Muscle of leg (tissue), 11 donors: ENCODE data around the gene ORAI3. TPM values are rescaled to one million over a fixed set of nuclear protein-coding genes. Genes with fewer than 3 reads are reported as not detected.

ENCODE experiments used
- DNase-seq: peaks from one replicate; pipeline ENCODE4 v3.0.0; 2013
- H3K27ac ChIP-seq: one replicate; pipeline ENCODE4 v1.5.1; 2013; ENCODE audit warnings: mild to moderate bottlenecking, low read length, control low read depth
- H3K27me3 ChIP-seq: one replicate; pipeline ENCODE4 v1.6.1; 2013; ENCODE audit warnings: low read length; ENCODE audit not compliant: control insufficient read depth, insufficient read depth
- H3K36me3 ChIP-seq: one replicate; pipeline ENCODE4 v1.6.1; 2013; ENCODE audit warnings: low read length; ENCODE audit not compliant: control insufficient read depth, insufficient read depth
- H3K4me1 ChIP-seq: one replicate; pipeline ENCODE4 v1.6.1; 2013; ENCODE audit warnings: low read length; ENCODE audit not compliant: control insufficient read depth, insufficient read depth
- H3K4me3 ChIP-seq: one replicate; pipeline ENCODE4 v1.5.1; 2013; ENCODE audit warnings: low read length, control low read depth
- H3K9me3 ChIP-seq: replicated peaks from 2 replicates; pipeline ENCODE4 v1.6.1; 2013; ENCODE audit warnings: low read depth, low read length; ENCODE audit not compliant: control insufficient read depth
- WGBS: methylation state at CpG from one replicate; pipeline ENCODE4 v1.1.5; 2013; ENCODE audit warnings: missing lambda C conversion rate; ENCODE audit not compliant: insufficient coverage; 5-methylcytosine and 5-hydroxymethylcytosine counted together
- polyA plus RNA-seq, 8 donors: library from polyadenylated mRNA; unstranded; fragments of 120-200 nt; gene quantifications; one replicate each; pipeline versions ENCODE4 v1.2.1 to v1.2.3, GENCODE V29; 2013; ENCODE audit warnings: inconsistent platforms in 1 of 8, low replicate concordance in 1 of 8; ENCODE audit not compliant: insufficient read length in 8 of 8, insufficient read depth in 1 of 8
- total RNA-seq: library from RNA; stranded (reverse); fragments of 120-200 nt; gene quantifications from one replicate; pipeline ENCODE4 v1.2.4, GENCODE V29; 2013

ORAI3 gene
- total and polyA plus RNA-seq, 9 donors, result 8.9 to 14.0 (median 11.1) TPM

DNA sequence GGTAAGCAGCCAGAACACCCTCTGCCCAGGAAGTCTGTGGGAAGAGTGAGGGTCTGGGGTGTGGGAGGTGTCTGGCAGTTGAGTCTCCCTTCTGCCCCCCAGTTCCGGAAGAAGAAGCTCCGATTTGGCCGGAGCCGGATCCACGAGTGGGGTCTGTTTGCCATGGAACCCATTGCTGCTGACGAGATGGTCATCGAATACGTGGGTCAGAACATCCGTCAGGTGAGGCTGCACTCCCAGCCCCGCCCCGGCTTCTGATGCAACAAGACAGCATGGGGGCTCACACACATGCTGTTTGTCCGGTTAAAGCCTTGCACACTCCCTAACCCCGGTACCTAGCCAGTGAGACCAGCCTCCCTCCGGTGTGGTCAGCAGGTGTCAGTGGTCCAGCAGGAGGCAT is 32.1 kb downstream of the ORAI3 start:
- Histone ChIP-seq H3K4me3 (no peak overlapping the region), H3K4me1 (peaks cover 18% of the 10 kb centered on the region), H3K27ac (no peak overlapping the region), H3K36me3 (peaks cover 79% of the 10 kb centered on the region), H3K27me3 (no peaks in the 10 kb centered on the region), H3K9me3 (no peaks in the 10 kb centered on the region)
- no peak for DNase-seq
- 95% methylated on average over 14 of the region's 14 CpGs for WGBS

DNA sequence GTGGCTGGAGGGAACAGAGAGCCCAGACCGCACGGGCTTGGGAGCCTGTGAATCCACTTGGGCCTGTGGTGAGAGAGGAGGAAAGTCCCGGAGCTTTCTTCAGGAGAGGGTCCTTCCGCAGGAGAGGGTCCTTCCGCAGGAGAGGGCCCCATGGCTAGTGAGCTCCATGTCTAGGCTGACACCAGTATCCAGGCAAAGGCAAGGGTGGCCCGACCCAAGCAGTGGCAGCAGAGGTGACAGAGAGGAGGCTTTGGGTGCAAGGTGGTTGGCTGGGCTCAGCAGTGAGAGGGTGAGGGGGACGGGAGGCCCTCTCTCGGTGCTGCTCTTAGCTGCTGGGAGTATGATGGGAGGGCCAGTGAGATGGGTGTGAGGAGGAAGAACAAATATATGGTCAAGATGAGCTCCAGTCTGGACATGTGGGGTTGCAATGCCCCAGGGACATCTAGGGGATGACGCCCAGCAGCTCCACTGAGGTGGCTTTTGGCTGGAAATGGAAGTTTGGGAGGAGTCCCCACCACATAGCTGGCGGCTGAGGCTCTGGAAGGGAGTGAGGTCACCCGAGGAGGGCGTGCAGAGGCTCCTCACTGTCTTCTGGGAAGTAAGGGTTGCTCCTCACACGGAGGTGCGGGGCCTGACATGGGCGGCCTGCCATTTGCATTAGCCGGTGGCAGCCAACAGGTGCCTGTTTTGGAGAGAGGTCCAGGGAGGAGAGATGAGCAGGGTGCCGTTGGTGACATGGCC is 33.9 kb downstream of the ORAI3 start:
- H3K4me3 ChIP-seq, result no peak overlapping the region
- peaks cover 21% of the 10 kb centered on the region for H3K4me1 ChIP-seq
- WGBS, result 60% methylated on average over 12 of the region's 17 CpGs
- peak; percentile 82 for DNase-seq
- no peaks in the 10 kb centered on the region for H3K27me3 ChIP-seq
- H3K36me3 ChIP-seq, result peaks cover 73% of the 10 kb centered on the region
- H3K9me3 ChIP-seq, result no peaks in the 10 kb centered on the region
- no peak overlapping the region for H3K27ac ChIP-seq

DNA sequence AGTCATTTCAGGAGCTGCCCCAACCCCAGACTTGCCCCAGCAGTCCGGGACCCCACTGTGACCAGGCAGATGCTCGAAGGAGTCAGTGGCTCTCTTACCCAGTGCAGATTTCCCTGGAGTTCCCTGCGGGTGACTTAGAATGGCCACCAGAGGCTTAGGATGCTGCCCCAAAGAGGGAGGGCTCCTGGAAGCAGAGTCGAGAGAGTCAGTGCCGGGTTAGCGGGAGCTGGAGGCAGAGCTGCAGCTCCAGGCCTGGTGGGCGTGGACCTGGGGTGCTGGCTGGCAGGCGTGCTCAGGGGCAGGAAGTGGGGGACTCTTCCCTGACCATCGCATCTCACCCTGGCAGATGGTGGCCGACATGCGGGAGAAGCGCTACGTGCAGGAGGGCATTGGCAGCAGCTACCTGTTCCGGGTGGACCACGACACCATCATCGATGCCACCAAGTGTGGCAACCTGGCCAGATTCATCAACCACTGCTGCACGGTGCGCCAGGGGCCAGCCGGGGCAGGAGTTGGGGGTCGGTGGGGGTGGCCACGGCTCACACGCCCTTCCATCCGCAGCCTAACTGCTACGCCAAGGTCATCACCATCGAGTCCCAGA is 34.5 kb downstream of the ORAI3 start:
- Histone ChIP-seq H3K4me3 (no peak overlapping the region), H3K36me3 (peaks cover 70% of the 10 kb centered on the region), H3K9me3 (no peaks in the 10 kb centered on the region), H3K4me1 (peaks cover 21% of the 10 kb centered on the region), H3K27ac (no peak overlapping the region), H3K27me3 (no peaks in the 10 kb centered on the region)
- DNase-seq, result no peak
- WGBS, result 82% methylated on average over 25 of the region's 25 CpGs

DNA sequence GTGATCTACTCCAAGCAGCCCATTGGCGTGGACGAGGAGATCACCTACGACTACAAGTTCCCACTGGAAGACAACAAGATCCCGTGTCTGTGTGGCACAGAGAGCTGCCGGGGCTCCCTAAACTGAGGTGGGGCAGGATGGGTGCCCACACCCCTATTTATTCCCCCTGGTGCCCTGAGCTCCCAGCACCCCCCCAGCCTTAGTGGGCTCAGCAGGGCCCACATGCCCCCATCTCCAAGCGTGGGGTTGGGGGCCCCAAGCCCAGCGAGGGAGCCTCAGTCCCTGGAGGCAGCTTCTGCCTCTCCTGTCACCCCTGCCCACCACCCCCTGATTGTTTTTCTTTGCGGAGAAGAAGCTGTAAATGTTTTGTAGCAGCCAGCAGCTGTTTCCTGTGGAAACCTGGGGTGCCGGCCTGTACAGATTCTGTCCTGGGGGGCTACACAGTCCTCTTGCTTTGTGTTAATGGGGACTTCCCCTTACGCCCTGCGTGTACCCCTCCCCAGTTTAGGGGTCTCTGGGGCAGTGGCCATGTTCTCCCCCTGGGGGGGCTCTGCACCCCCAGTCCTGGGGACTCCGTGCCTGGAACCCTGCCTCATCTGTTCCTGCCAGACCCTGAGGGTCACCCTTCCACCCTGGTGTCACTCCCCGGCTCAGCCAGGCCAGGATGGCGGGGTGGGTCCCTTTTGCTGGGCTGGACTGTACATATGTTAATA is 35.2 kb downstream of the ORAI3 start:
- Histone ChIP-seq H3K27me3 (no peaks in the 10 kb centered on the region), H3K27ac (peak overlapping the region; percentile 13), H3K9me3 (no peaks in the 10 kb centered on the region), H3K4me3 (no peak overlapping the region), H3K36me3 (peaks cover 66% of the 10 kb centered on the region), H3K4me1 (peaks cover 21% of the 10 kb centered on the region)
- WGBS, result 63% methylated on average over 11 of the region's 14 CpGs
- peak; percentile 22 for DNase-seq

DNA sequence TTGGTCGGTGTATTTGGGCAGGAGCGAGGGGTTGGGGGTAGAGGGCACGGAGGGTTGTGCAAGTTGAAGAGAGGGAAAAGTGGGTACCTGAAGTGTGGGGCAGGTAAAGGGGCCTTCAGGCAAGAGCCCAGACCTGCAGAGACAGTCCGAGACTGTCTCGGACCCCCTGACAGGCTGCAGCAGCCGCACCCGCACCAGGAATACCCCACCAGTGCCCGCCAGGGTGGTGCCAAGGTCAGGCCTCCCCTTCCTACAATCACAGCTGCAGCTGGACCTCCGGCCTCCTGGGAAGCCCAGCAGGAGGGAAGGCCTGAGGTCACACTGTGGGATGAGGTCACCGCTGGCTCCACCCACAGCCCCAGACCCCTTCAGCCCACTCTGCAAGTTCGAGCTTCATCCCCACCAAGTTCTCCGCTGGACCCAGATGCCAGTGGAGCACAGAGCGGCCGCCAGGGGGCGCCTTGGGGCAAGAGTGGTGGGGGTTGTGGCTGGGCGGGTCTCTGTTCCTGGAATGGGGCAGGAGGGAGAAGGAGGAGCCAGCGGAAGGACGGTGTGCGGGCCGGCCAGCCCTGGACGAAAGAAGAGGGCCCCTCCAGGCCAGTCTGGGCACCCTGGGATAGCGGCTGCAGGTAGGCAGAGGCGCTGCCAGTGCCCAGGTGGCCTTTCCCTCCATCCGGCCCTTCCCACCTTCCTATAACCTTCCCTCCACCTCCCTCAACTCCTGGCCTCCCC is 36.0 kb downstream of the ORAI3 start, which contains the start of gene HSD3B7:
Gene HSD3B7 (plus strand): TSS at position 539 of the 732 bp plus-strand sequence. CDS start 452 bp downstream, outside the sequence.
- Histone ChIP-seq H3K4me1 (peaks cover 21% of the 10 kb centered on the region), H3K9me3 (no peaks in the 10 kb centered on the region), H3K4me3 (peak within 1 kb of the TSS; percentile 45), H3K27me3 (no peaks in the 10 kb centered on the region), H3K27ac (peak within 1 kb of the TSS; percentile 65), H3K36me3 (peaks cover 64% of the 10 kb centered on the region)
- WGBS, result 24% methylated on average over 19 of the region's 24 CpGs
- peak; percentile 91 for DNase-seq

DNA sequence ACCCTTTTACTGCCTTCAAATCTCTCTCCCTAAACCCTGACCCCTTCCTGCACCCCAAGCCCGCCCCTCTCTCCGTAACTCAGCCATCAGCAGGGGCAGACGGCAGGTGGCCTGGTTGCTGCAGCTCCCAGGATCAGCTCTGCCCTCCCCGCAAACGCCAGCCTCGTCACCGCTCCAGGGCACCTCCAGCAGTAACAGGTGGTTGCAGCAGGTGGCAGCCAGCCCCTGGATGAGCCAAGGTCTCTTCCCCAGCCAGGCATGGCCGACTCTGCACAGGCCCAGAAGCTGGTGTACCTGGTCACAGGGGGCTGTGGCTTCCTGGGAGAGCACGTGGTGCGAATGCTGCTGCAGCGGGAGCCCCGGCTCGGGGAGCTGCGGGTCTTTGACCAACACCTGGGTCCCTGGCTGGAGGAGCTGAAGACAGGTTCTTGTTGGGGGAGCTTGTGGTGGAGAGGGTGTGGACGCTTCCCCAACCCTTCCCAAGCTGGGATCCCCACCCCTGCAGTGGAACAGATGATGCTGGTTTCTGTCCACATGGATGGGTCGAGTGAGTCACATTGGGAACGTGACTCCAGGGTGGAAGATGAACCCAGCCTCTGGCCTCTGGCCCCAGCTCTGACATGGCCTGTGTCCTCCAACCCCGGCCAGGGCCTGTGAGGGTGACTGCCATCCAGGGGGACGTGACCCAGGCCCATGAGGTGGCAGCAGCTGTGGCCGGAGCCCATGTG is 36.7 kb downstream of the ORAI3 start:
- DNase-seq, result peak; percentile 57
- H3K27ac ChIP-seq, result peak overlapping the region; percentile 65

DNA sequence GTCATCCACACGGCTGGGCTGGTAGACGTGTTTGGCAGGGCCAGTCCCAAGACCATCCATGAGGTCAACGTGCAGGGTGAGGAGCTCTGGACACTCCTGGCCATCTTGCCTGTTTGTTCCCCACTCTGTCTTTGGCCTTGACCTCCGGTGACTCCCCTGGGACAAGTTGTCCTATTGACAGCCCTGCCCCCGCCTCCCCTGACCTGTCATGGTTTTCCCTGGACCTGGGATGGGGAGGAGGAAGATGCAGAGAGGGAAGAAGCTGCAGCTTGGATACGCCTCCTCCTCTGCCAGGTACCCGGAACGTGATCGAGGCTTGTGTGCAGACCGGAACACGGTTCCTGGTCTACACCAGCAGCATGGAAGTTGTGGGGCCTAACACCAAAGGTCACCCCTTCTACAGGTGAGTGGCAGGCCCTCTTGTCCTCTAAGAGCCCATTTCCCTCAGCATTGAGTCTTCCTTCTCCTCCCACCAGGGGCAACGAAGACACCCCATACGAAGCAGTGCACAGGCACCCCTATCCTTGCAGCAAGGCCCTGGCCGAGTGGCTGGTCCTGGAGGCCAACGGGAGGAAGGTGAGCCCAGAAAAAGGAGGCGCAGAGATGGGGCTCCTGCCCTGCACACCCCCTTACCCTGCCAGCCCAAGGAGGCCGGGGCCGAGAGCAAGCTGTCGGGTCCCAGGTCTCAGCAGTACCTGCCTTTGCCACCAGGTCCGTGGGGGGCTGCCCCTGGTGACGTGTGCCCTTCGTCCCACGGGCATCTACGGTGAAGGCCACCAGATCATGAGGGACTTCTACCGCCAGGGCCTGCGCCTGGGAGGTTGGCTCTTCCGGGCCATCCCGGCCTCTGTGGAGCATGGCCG is 37.5 kb downstream of the ORAI3 start:
- 88% methylated on average over 20 of the region's 29 CpGs for WGBS
- no peak overlapping the region for H3K27ac ChIP-seq

More for the DNA sequence above, 36.7 kb downstream of the ORAI3 start:
- WGBS, result 46% methylated on average over 14 of the region's 20 CpGs
- Histone ChIP-seq H3K4me1 (peaks cover 21% of the 10 kb centered on the region), H3K9me3 (no peaks in the 10 kb centered on the region), H3K27me3 (no peaks in the 10 kb centered on the region), H3K36me3 (peaks cover 57% of the 10 kb centered on the region), H3K4me3 (peak overlapping the region; percentile 45)

DNA sequence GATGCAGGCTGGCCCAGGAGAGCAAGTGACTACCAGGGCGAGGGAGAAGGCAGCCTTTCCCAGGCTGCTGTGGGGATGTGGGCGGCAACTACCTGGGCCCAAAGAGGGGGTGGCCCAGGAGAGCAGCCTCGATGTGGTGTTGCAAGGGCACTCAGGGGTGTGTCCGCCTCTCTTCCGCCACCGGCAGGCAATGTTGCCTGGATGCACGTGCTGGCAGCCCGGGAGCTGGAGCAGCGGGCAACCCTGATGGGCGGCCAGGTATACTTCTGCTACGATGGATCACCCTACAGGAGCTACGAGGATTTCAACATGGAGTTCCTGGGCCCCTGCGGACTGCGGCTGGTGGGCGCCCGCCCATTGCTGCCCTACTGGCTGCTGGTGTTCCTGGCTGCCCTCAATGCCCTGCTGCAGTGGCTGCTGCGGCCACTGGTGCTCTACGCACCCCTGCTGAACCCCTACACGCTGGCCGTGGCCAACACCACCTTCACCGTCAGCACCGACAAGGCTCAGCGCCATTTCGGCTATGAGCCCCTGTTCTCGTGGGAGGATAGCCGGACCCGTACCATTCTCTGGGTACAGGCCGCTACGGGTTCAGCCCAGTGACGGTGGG is 38.8 kb downstream of the ORAI3 start:
- 91% methylated on average over 29 of the region's 30 CpGs for WGBS
- Histone ChIP-seq H3K4me1 (peaks cover 21% of the 10 kb centered on the region), H3K27me3 (no peaks in the 10 kb centered on the region), H3K4me3 (no peak overlapping the region), H3K9me3 (no peaks in the 10 kb centered on the region), H3K27ac (no peak overlapping the region), H3K36me3 (peaks cover 42% of the 10 kb centered on the region)
- no peak for DNase-seq

More for the DNA sequence above, 37.5 kb downstream of the ORAI3 start:
- Histone ChIP-seq H3K9me3 (no peaks in the 10 kb centered on the region), H3K27me3 (no peaks in the 10 kb centered on the region), H3K36me3 (peaks cover 49% of the 10 kb centered on the region), H3K4me1 (peaks cover 21% of the 10 kb centered on the region), H3K4me3 (no peak overlapping the region)
- DNase-seq, result peak; percentile 29
